B cell (primary cell): Measurements from ENCODE around the gene TIMMDC1. TPM values are rescaled to one million over a fixed set of nuclear protein-coding genes. Genes with fewer than 3 reads are reported as not detected.

ENCODE experiments used
- ATAC-seq: fragments of 200-7000 bp; cut with Tn5 transposase; one replicate; pipeline ENCODE4 v1.10.0; 2021; ENCODE audit warnings: low read depth, mild to moderate bottlenecking, moderate number of reproducible peaks, moderate library complexity
- CTCF ChIA-PET: fragments of 350-600 bp; sonication (Branson Sonifier 250); formaldehyde crosslinking; loops from one replicate; lab custom pipeline; 2021; ENCODE audit warnings: antibody characterized with exemption, inconsistent platforms; lab: Charles Lee
- POLR2A ChIA-PET: fragments of 350-600 bp; sonication (Branson Sonifier 250); formaldehyde crosslinking; loops from one replicate; lab custom pipeline; 2021; ENCODE audit warnings: antibody characterized with exemption; lab: Charles Lee
- DNase-seq: peaks from one replicate; pipeline ENCODE4 v3.0.0; 2013
- H2AFZ ChIP-seq: 2 replicates; pipeline ENCODE4 v1.6.1; 2012; ENCODE audit warnings: mild to moderate bottlenecking, low read depth, low read length; ENCODE audit not compliant: insufficient read depth, poor library complexity, severe bottlenecking
- H3K27ac ChIP-seq, 2 donors: 1 replicate in 1 of 2; 2 replicates in 1 of 2; pipeline ENCODE4 v1.5.1; 2012 to 2013; ENCODE audit warnings: low read length in 2 of 2, mild to moderate bottlenecking in 2 of 2, moderate library complexity in 1 of 2
- H3K27me3 ChIP-seq, 4 experiments: fragments of 200-600 bp in 1 of 4; sonication (generic) in 1 of 4; replicated peaks in 1 of 4; 1 replicate in 2 of 4; 2 replicates in 2 of 4; pipeline versions ENCODE4 v1.6.1 to v1.7.0; 2013 to 2016; ENCODE audit warnings: low read length in 3 of 4, mild to moderate bottlenecking in 2 of 4, mixed read lengths in 1 of 4, moderate library complexity in 1 of 4; ENCODE audit not compliant: insufficient read depth in 4 of 4, control insufficient read depth in 3 of 4; ENCODE audit errors: control extremely low read depth in 1 of 4
- H3K36me3 ChIP-seq, 2 experiments: replicated peaks in 1 of 2; 1 replicate in 1 of 2; 2 replicates in 1 of 2; pipeline versions ENCODE4 v1.6.1 to v1.7.1; 2013; ENCODE audit warnings: low read length in 1 of 2; ENCODE audit not compliant: insufficient read depth in 2 of 2, control insufficient read depth in 1 of 2; ENCODE audit errors: control extremely low read depth in 1 of 2, extremely low read depth in 1 of 2
- H3K4me1 ChIP-seq, 2 donors: fragments of 200-600 bp in 1 of 2; sonication (generic) in 1 of 2; 1 replicate in 1 of 2; 2 replicates in 1 of 2; pipeline versions ENCODE4 v1.5.1 to v1.6.1; 2013 to 2017; ENCODE audit warnings: low read length in 2 of 2; ENCODE audit not compliant: control insufficient read depth in 2 of 2, insufficient read depth in 2 of 2
- H3K4me2 ChIP-seq: replicated peaks from 2 replicates; pipeline ENCODE3; 2012; ENCODE audit warnings: mild to moderate bottlenecking, low read depth, low read length; ENCODE audit not compliant: poor library complexity, severe bottlenecking
- H3K4me3 ChIP-seq, 5 experiments: fragments of 200-600 bp in 1 of 5; sonication (generic) in 1 of 5; 1 replicate in 3 of 5; 2 replicates in 2 of 5; pipeline versions ENCODE4 v1.5.1 to v1.7.0; 2011 to 2016; ENCODE audit warnings: low read length in 4 of 5, mild to moderate bottlenecking in 4 of 5, low read depth in 2 of 5, control low read depth in 1 of 5, moderate library complexity in 1 of 5; ENCODE audit not compliant: insufficient read depth in 1 of 5; ENCODE audit errors: control extremely low read depth in 1 of 5, extremely low read depth in 1 of 5
- H3K79me2 ChIP-seq: fragments of 200-600 bp; sonication (generic); one replicate; pipeline ENCODE4 v1.6.0; 2016; ENCODE audit warnings: low read length; ENCODE audit not compliant: control insufficient read depth, insufficient read depth
- H3K9ac ChIP-seq: fragments of 200-600 bp; sonication (generic); 2 replicates; pipeline ENCODE4 v1.6.1; 2017; ENCODE audit warnings: mild to moderate bottlenecking, low read length, moderate library complexity
- H3K9me3 ChIP-seq, 3 donors: one replicate each; pipeline versions ENCODE4 v1.6.1 to v1.7.1; 2013; ENCODE audit warnings: low read length in 2 of 3; ENCODE audit not compliant: control insufficient read depth in 2 of 3, insufficient read depth in 1 of 3; ENCODE audit errors: control extremely low read depth in 1 of 3
- H4K20me1 ChIP-seq: 2 replicates; pipeline ENCODE4 v1.6.0; 2012; ENCODE audit warnings: mild to moderate bottlenecking, low read length; ENCODE audit not compliant: insufficient read depth, control insufficient read depth, poor library complexity, severe bottlenecking
- H3K27ac Mint-ChIP-seq: one replicate; pipeline ENCODE4 v1.8.0; 2021; ENCODE audit warnings: mixed read lengths
- H3K27me3 Mint-ChIP-seq: one replicate; pipeline ENCODE4 v1.8.0; 2021; ENCODE audit warnings: mixed read lengths
- H3K4me1 Mint-ChIP-seq: one replicate; pipeline ENCODE4 v1.8.0; 2021; ENCODE audit warnings: mixed read lengths
- H3K4me3 Mint-ChIP-seq: one replicate; pipeline ENCODE4 v1.8.0; 2021; ENCODE audit warnings: mixed read lengths
- H3K9me3 Mint-ChIP-seq: one replicate; pipeline ENCODE4 v1.8.0; 2022; ENCODE audit warnings: mixed read lengths; ENCODE audit not compliant: insufficient read depth
- EZH2 ChIP-seq: IDR thresholded peaks from 2 replicates; pipeline ENCODE4 v1.6.1; 2012; ENCODE audit warnings: borderline replicate concordance, low read depth, mild to moderate bottlenecking, moderate library complexity, low read length; ENCODE audit not compliant: insufficient read depth, poor library complexity, severe bottlenecking
- WGBS: methylation state at CpG from one replicate; pipeline ENCODE4 v1.1.5; 2013; ENCODE audit warnings: missing lambda C conversion rate; ENCODE audit not compliant: insufficient coverage; 5-methylcytosine and 5-hydroxymethylcytosine counted together
- intact Hi-C: fragments of 100-400 bp; cut with micrococcal nuclease; formaldehyde crosslinking; loops from one replicate; pipeline ENCODE4 v1.10.0; 2022
- polyA minus RNA-seq: library from RNA; depleted of rRNA, polyadenylated mRNA; stranded (reverse); fragments of >200 nt; gene quantifications from 2 replicates; pipeline ENCODE4 v1.2.3, GENCODE V29; 2012
- polyA plus RNA-seq: library from polyadenylated mRNA; depleted of rRNA; stranded (reverse); fragments of >200 nt; gene quantifications from 2 replicates; pipeline ENCODE4 v1.2.3, GENCODE V29; 2012
- total RNA-seq, 2 donors: library from RNA; stranded (reverse); fragments of 120-200 nt in 1 of 2; gene quantifications; 1 replicate in 1 of 2; 2 replicates in 1 of 2; pipeline versions ENCODE4 v1.2.3 to v1.2.4, GENCODE V29; 2013 to 2022
- TF ChIP-seq, protein P1 (sequence below): fragments of 200-600 bp; IDR thresholded peaks from one replicate; pipeline ENCODE4 v1.8.0; 2022; ENCODE audit warnings: antibody characterized with exemption, mild to moderate bottlenecking

Gene TIMMDC1, protein sequence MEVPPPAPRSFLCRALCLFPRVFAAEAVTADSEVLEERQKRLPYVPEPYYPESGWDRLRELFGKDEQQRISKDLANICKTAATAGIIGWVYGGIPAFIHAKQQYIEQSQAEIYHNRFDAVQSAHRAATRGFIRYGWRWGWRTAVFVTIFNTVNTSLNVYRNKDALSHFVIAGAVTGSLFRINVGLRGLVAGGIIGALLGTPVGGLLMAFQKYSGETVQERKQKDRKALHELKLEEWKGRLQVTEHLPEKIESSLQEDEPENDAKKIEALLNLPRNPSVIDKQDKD
- 58.5 and 70.9 TPM in 2 replicates for total RNA-seq
- 65.6 TPM for total RNA-seq (2013)
- polyA plus RNA-seq: 38.8 and 50.5 TPM in 2 replicates
- polyA minus RNA-seq: 27.4 and 30.4 TPM in 2 replicates

DNA sequence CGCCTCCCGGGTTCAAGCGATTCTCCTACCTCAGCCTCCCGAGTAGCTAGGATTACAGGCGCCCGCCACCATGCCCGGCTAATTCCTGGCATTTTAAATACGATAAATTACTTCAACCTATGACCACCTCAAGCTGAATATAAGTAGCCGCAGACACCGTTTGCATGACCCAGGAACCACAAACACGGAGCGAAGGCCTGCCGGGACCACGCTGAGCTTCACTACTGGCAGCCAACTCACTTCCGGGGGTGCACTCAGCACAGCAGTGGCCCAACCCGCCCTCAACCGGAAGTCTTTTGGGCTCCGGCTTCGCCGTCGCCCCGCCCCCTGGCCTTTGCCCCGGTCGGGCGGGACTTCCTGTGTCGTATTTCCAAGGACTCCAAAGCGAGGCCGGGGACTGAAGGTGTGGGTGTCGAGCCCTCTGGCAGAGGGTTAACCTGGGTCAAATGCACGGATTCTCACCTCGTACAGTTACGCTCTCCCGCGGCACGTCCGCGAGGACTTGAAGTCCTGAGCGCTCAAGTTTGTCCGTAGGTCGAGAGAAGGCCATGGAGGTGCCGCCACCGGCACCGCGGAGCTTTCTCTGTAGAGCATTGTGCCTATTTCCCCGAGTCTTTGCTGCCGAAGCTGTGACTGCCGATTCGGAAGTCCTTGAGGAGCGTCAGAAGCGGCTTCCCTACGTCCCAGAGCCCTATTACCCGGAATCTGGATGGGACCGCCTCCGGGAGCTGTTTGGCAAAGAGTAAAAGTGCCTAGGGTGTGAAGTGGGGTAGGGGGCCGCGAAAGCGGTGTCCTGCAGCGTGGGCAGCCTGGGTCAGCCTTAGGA is at the start of gene TIMMDC1:
TSS of gene TIMMDC1 (plus strand) at position 362 of the 826 bp plus-strand sequence. CDS start at position 549, 187 bp downstream.
- peak within 1 kb of the TSS; percentile 86 to 98 (median 94) for H3K4me3 ChIP-seq
- H3K79me2 ChIP-seq: peaks cover 40% of the 10 kb centered on the region
- peak within 1 kb of the TSS; percentile 82 to 91 for H3K27ac ChIP-seq
- H3K9ac ChIP-seq: peak within 1 kb of the TSS; percentile 89
- H4K20me1 ChIP-seq: no peaks in the 10 kb centered on the region
- peak within 1 kb of the TSS; percentile 99 for H2AFZ ChIP-seq
- peak within 1 kb of the TSS; percentile 89 for H3K4me2 ChIP-seq
- DNase-seq (peak; percentile 97), ATAC-seq (peak; percentile 99)
- H3K27ac Mint-ChIP-seq: peak within 1 kb of the TSS; percentile 98
- ChIA-PET POLR2A (interaction anchor here (0.5 to 2.3 kb wide), 10 partner anchors 30 to 596 kb away, joined by 3 to 14 read pairs (median 6); partner anchors contain the start of genes ARHGAP31, GSK3B, POGLUT1 and TMEM39A), CTCF (interaction anchor here (0.6 to 3.2 kb wide), 9 partner anchors 28 to 282 kb away, joined by 3 to 16 read pairs (median 4); partner anchors contain the start of genes B4GALT4, CD80, POGLUT1 and TMEM39A)
- H3K9me3 ChIP-seq: no peaks in the 10 kb centered on the region
- under 1% methylated on average over 55 of the region's 58 CpGs for WGBS
- no peaks in the 10 kb centered on the region for H3K27me3 Mint-ChIP-seq
- peaks cover 16 to 18% of the 10 kb centered on the region in 2 donors for H3K4me1 ChIP-seq
- H3K4me3 Mint-ChIP-seq: peak within 1 kb of the TSS; percentile 100
- H3K36me3 ChIP-seq: peaks cover 3 to 5% of the 10 kb centered on the region in 2 experiments
- peaks cover 26% of the 10 kb centered on the region for H3K4me1 Mint-ChIP-seq
- no peaks in the 10 kb centered on the region for H3K9me3 Mint-ChIP-seq
- TF ChIP-seq EZH2: no peak
- TF ChIP-seq, protein P1, sequence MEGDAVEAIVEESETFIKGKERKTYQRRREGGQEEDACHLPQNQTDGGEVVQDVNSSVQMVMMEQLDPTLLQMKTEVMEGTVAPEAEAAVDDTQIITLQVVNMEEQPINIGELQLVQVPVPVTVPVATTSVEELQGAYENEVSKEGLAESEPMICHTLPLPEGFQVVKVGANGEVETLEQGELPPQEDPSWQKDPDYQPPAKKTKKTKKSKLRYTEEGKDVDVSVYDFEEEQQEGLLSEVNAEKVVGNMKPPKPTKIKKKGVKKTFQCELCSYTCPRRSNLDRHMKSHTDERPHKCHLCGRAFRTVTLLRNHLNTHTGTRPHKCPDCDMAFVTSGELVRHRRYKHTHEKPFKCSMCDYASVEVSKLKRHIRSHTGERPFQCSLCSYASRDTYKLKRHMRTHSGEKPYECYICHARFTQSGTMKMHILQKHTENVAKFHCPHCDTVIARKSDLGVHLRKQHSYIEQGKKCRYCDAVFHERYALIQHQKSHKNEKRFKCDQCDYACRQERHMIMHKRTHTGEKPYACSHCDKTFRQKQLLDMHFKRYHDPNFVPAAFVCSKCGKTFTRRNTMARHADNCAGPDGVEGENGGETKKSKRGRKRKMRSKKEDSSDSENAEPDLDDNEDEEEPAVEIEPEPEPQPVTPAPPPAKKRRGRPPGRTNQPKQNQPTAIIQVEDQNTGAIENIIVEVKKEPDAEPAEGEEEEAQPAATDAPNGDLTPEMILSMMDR: no peak
- no peaks in the 10 kb centered on the region for H3K27me3 ChIP-seq
- intact Hi-C loops: loop anchor here (1.0 kb wide), 7 partner anchors 30 to 257 kb away; partner anchors contain the start of genes CD80, COX17, POGLUT1 and TMEM39A
